HG03342 (cell line): ENCODE results near the gene SPATA31C2.
"Not testable (repeated sequence)": the region's sequence is repeated elsewhere in the genome, so short reads cannot be mapped to it uniquely, and the experiment has no call there.

ENCODE experiments used
- ATAC-seq: cut with Tn5 transposase; IDR thresholded peaks from one replicate; pipeline ENCODE4 v1.9.1; 2021; ENCODE audit warnings: mild to moderate bottlenecking, moderate library complexity; ENCODE audit not compliant: unreplicated experiment

SPATA31C2 gene

GRCh38 chr9:88127700-88128300 lies 10.5 kb downstream of the SPATA31C2 start:
- not testable (repeated sequence) for ATAC-seq

- ATAC-seq, result not testable (repeated sequence)
Observed at GRCh38 chr9:88123413-88123812, 14.9 kb downstream of the SPATA31C2 start.

- ATAC-seq, result not testable (repeated sequence)
Observed at GRCh38 chr9:88118121-88118520, 20.2 kb downstream of the SPATA31C2 start.

- ATAC-seq, result not testable (repeated sequence)
Observed at GRCh38 chr9:88114968-88115612, 23.2 kb downstream of the SPATA31C2 start.

GRCh38 chr9:88114283-88114967 lies 23.9 kb downstream of the SPATA31C2 start:
- not testable (repeated sequence) for ATAC-seq

- ATAC-seq, result not testable (repeated sequence)
Observed at GRCh38 chr9:88113156-88114130, 24.8 kb downstream of the SPATA31C2 start.

GRCh38 chr9:88110026-88110425 lies 28.2 kb downstream of the SPATA31C2 start:
- no peak for ATAC-seq

GRCh38 chr9:88108779-88109178 lies 29.5 kb downstream of the SPATA31C2 start:
- ATAC-seq, result no peak

- no peak for ATAC-seq
Observed at GRCh38 chr9:88106492-88106891, 31.8 kb downstream of the SPATA31C2 start.

- no peak for ATAC-seq
Observed at GRCh38 chr9:88092797-88093331, 45.4 kb downstream of the SPATA31C2 start.

GRCh38 chr9:88090151-88090581 lies 48.1 kb downstream of the SPATA31C2 start:
- no peak for ATAC-seq

- ATAC-seq, result no peak
Observed at GRCh38 chr9:88087906-88088305, 50.4 kb downstream of the SPATA31C2 start.

- ATAC-seq, result no peak
Observed at GRCh38 chr9:88085476-88085875, 52.8 kb downstream of the SPATA31C2 start.

GRCh38 chr9:88084357-88085183 lies 53.7 kb downstream of the SPATA31C2 start:
- ATAC-seq, result no peak
